Astrocyte of the cerebellum (primary cell): ENCODE results near the gene SLC7A14.

Experiments used
- DNase-seq: peaks from one replicate; pipeline ENCODE4 v3.0.0-alpha.2; 2011; ENCODE audit warnings: low read depth
- H3K4me3 ChIP-seq: 2 replicates; pipeline ENCODE4 v1.5.1; 2011; ENCODE audit warnings: mild to moderate bottlenecking, low read depth, low read length, moderate library complexity
- CTCF ChIP-seq: IDR thresholded peaks from 2 replicates; pipeline ENCODE4 v1.5.1; 2012; ENCODE audit warnings: low read length, low read depth, moderate library complexity, mild to moderate bottlenecking; ENCODE audit errors: missing control alignments
- in situ Hi-C: cut with HindIII; loops from 2 replicates; pipeline ENCODE4 v1.10.0; 2017; ENCODE audit warnings: low sequenced_read_pairs

Gene SLC7A14

GRCh38 chr3:170608475-170608874, 22.6 kb upstream of the SLC7A14 start:
- in situ Hi-C loops: no loop called here
- H3K4me3 ChIP-seq: no peak overlapping the region
- no peak for DNase-seq
- no peak for TF ChIP-seq CTCF

- in situ Hi-C loops: no loop called here
- TF ChIP-seq CTCF: no peak
- DNase-seq: no peak
- H3K4me3 ChIP-seq: no peak overlapping the region
Observed at GRCh38 chr3:170606675-170607074, 20.8 kb upstream of the SLC7A14 start.

GRCh38 chr3:170605490-170605889, 19.6 kb upstream of the SLC7A14 start:
- TF ChIP-seq CTCF: no peak
- in situ Hi-C loops: no loop called here
- H3K4me3 ChIP-seq: no peak overlapping the region
- no peak for DNase-seq

GRCh38 chr3:170603770-170604510, 18.1 kb upstream of the SLC7A14 start:
- peak; percentile 5 for DNase-seq
- no peak for TF ChIP-seq CTCF

GRCh38 chr3:170602556-170602955, 16.7 kb upstream of the SLC7A14 start:
- no peak for TF ChIP-seq CTCF
- in situ Hi-C loops: no loop called here
- no peak overlapping the region for H3K4me3 ChIP-seq
- no peak for DNase-seq

More at GRCh38 chr3:170603770-170604510, 18.1 kb upstream of the SLC7A14 start:
- H3K4me3 ChIP-seq: no peak overlapping the region
- in situ Hi-C loops: no loop called here

GRCh38 chr3:170600005-170600624, 14.2 kb upstream of the SLC7A14 start:
- in situ Hi-C loops: no loop called here
- no peak for TF ChIP-seq CTCF
- no peak for DNase-seq
- H3K4me3 ChIP-seq: no peak overlapping the region
